Measurements from ENCODE around the gene INTS3. TPM values are rescaled to one million over a fixed set of nuclear protein-coding genes. Genes with fewer than 3 reads are reported as not detected.

The INTS3 gene
- 10 to 100 TPM; 35.9 to 70.1 (median 61.3) TPM for total RNA-seq

- Histone ChIP-seq H3K27me3 (no peaks in the 10 kb centered on the region), H3K4me3 (peak within 1 kb of the TSS; percentile 65 to 66), H3K36me3 (no peaks in the 10 kb centered on the region), H3K9me3 (no peaks in the 10 kb centered on the region), H3K4me1 (peaks cover 0 to 4% of the 10 kb centered on the region in 2 donors), H3K27ac (peak within 1 kb of the TSS; percentile 95 to 98)
- intact Hi-C loops (cut with DNase I; ENCODE audit: low total_unique reads), result no loop called here
- TF ChIP-seq POLR2A (IDR thresholded peaks at IDR 0.05), result peak; percentile 26 to 42
- peak in 1 of 4 experiments; percentile 33 for TF ChIP-seq CTCF (IDR thresholded peaks at IDR 0.05)
- DNase-seq, result peak; percentile 100
These were observed at the start of gene INTS3 for GRCh38 chr1:153727463-153728304. INTS3 (plus strand) TSS chr1:153728050; CDS start chr1:153728635, 585 bp downstream.

- no peaks in the 10 kb centered on the region for H3K36me3 ChIP-seq
- H3K27me3 ChIP-seq, result no peaks in the 10 kb centered on the region
- H3K27ac ChIP-seq, result peak within 1 kb of the TSS; percentile 74 to 83
- TF ChIP-seq POLR2A (IDR thresholded peaks at IDR 0.05) (no peak), CTCF (IDR thresholded peaks at IDR 0.05) (peak in 1 of 4 experiments; percentile 6)
- peak within 1 kb of the TSS; percentile 47 to 69 for H3K4me3 ChIP-seq
- H3K9me3 ChIP-seq, result no peaks in the 10 kb centered on the region
- no peaks in the 10 kb centered on the region for H3K4me1 ChIP-seq
- intact Hi-C loops (cut with DNase I; ENCODE audit: low total_unique reads), result loop anchor here (10.0 kb wide), 1 partner anchor 306 kb away; the partner anchor contains the start of gene RAB13
- DNase-seq, result peak; percentile 69 to 83
These were observed 49.1 kb upstream of the INTS3 start, which contains the start of gene NPR1 for GRCh38 chr1:153678519-153679336. NPR1 (plus strand) TSS chr1:153678688; CDS start chr1:153679109, 421 bp downstream.

GRCh38 chr1:153679337-153680119 is 48.3 kb upstream of the INTS3 start:
- Histone ChIP-seq H3K4me3 (peak overlapping the region; percentile 47 to 69), H3K27me3 (no peaks in the 10 kb centered on the region), H3K36me3 (no peaks in the 10 kb centered on the region), H3K4me1 (no peaks in the 10 kb centered on the region), H3K9me3 (no peaks in the 10 kb centered on the region), H3K27ac (peak overlapping the region; percentile 74 to 83)
- TF ChIP-seq CTCF (IDR thresholded peaks at IDR 0.05), result peak in 3 of 4 experiments; percentile 30 to 38 (median 35)
- no peak for TF ChIP-seq POLR2A (IDR thresholded peaks at IDR 0.05)
- DNase-seq, result peak in 1 of 2 donors; percentile 40
- intact Hi-C loops (cut with DNase I; ENCODE audit: low total_unique reads), result loop anchor here (5.0 to 10.0 kb wide), 2 partner anchors 73 to 305 kb away; partner anchors contain the start of gene RAB13

- Histone ChIP-seq H3K27me3 (no peaks in the 10 kb centered on the region), H3K36me3 (no peaks in the 10 kb centered on the region), H3K4me3 (peak overlapping the region; percentile 47 to 69), H3K27ac (peak overlapping the region; percentile 74 to 83), H3K9me3 (no peaks in the 10 kb centered on the region), H3K4me1 (no peaks in the 10 kb centered on the region)
- TF ChIP-seq POLR2A (IDR thresholded peaks at IDR 0.05) (no peak), CTCF (IDR thresholded peaks at IDR 0.05) (no peak)
- no peak for DNase-seq
- intact Hi-C loops (cut with DNase I; ENCODE audit: low total_unique reads), result loop anchor here (5.0 kb wide), 1 partner anchor 72 kb away; no protein-coding TSS in a partner anchor
These were observed 47.8 kb upstream of the INTS3 start for GRCh38 chr1:153680120-153680403.
